NB4 (cell line): ENCODE results near the gene ONECUT2.
"Not testable (repeated sequence)": the region's sequence is repeated elsewhere in the genome, so short reads cannot be mapped to it uniquely, and the experiment has no call there.

Experiments
- CTCF ChIP-seq: IDR thresholded peaks from one replicate; pipeline ENCODE4 v1.5.1; 2012; ENCODE audit warnings: low read depth, low read length
- MAX ChIP-seq: IDR thresholded peaks from 2 replicates; pipeline ENCODE4 v1.6.1; 2011; ENCODE audit warnings: low read depth, low read length
- POLR2A ChIP-seq: IDR thresholded peaks from 2 replicates; pipeline ENCODE4 v1.6.1; 2011; ENCODE audit warnings: mild to moderate bottlenecking; ENCODE audit not compliant: insufficient read length; ENCODE audit errors: extremely low read depth

GRCh38 chr18:57396831-57397230 is 38.3 kb upstream of the ONECUT2 start:
- not testable (repeated sequence) for TF ChIP-seq CTCF, POLR2A, MAX
